ENCODE measurements around the gene BMPR1B.

The BMPR1B gene

GRCh38 chr4:94882756-94883155 is 125.0 kb downstream of the BMPR1B start:
- Histone ChIP-seq H3K4me2 (ENCODE audit: low read length) (no peak overlapping the region), H3K36me3 (ENCODE audit: control insufficient read depth, low read length) (no peaks in the 10 kb centered on the region), H3K9me2 (replicated peaks; ENCODE audit: control insufficient read depth, low read length) (no peaks in the 10 kb centered on the region), H3K4me3 (ENCODE audit: low read length) (no peak overlapping the region), H3K79me2 (ENCODE audit: control insufficient read depth, low read length) (no peaks in the 10 kb centered on the region), H3F3A (ENCODE audit: control insufficient read depth, insufficient read depth) (no peaks in the 10 kb centered on the region), H3K27ac (ENCODE audit: low read depth, low read length) (no peak overlapping the region), H3K27me3 (ENCODE audit: control insufficient read depth, low read length) (no peaks in the 10 kb centered on the region), H4K20me1 (ENCODE audit: control insufficient read depth, insufficient read depth, low read depth, low read length) (no peaks in the 10 kb centered on the region), H3K4me1 (ENCODE audit: control insufficient read depth, low read length) (no peaks in the 10 kb centered on the region), H3K9me3 (ENCODE audit: control insufficient read depth, insufficient read depth, low read length) (no peaks in the 10 kb centered on the region)
- no peak for TF ChIP-seq EZH2phosphoT487 (IDR thresholded peaks at IDR 0.05; ENCODE audit: borderline replicate concordance, low read length)
- TF ChIP-seq, protein P1, sequence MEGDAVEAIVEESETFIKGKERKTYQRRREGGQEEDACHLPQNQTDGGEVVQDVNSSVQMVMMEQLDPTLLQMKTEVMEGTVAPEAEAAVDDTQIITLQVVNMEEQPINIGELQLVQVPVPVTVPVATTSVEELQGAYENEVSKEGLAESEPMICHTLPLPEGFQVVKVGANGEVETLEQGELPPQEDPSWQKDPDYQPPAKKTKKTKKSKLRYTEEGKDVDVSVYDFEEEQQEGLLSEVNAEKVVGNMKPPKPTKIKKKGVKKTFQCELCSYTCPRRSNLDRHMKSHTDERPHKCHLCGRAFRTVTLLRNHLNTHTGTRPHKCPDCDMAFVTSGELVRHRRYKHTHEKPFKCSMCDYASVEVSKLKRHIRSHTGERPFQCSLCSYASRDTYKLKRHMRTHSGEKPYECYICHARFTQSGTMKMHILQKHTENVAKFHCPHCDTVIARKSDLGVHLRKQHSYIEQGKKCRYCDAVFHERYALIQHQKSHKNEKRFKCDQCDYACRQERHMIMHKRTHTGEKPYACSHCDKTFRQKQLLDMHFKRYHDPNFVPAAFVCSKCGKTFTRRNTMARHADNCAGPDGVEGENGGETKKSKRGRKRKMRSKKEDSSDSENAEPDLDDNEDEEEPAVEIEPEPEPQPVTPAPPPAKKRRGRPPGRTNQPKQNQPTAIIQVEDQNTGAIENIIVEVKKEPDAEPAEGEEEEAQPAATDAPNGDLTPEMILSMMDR (IDR thresholded peaks at IDR 0.05; ENCODE audit: low read depth, low read length, poor library complexity, severe bottlenecking) = no peak

DNA sequence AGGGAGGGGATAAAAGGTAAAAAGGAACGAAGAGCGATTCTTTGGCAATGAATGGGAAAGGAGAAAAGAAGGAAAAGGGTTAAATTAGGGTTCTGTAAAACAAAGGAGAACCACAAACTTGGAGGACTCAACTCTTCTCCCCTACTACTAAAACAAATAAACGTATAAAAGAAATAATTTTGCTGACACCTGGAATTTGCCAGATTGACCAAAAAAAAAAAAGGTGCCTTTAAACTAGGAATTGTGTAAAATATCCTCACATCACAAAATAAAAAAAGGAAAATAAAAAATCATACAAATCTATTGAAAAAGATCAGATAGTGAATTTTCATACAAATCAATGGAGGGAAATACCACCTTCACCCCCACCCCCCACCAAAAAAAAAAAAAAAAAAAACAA is 129.3 kb downstream of the BMPR1B start:
- H3K4me1 ChIP-seq (ENCODE audit: control insufficient read depth, low read length) = no peaks in the 10 kb centered on the region
- H3K27ac ChIP-seq (ENCODE audit: low read depth, low read length) = no peak overlapping the region
- no peaks in the 10 kb centered on the region for H3K9me2 ChIP-seq (replicated peaks; ENCODE audit: control insufficient read depth, low read length)
- no peak overlapping the region for H3K4me2 ChIP-seq (ENCODE audit: low read length)
- no peaks in the 10 kb centered on the region for H3K27me3 ChIP-seq (ENCODE audit: control insufficient read depth, low read length)
- no peaks in the 10 kb centered on the region for H3K36me3 ChIP-seq (ENCODE audit: control insufficient read depth, low read length)
- H4K20me1 ChIP-seq (ENCODE audit: control insufficient read depth, insufficient read depth, low read depth, low read length) = no peaks in the 10 kb centered on the region
- H3K4me3 ChIP-seq (ENCODE audit: low read length) = no peak overlapping the region
- no peaks in the 10 kb centered on the region for H3K79me2 ChIP-seq (ENCODE audit: control insufficient read depth, low read length)
- H3K9me3 ChIP-seq (ENCODE audit: control insufficient read depth, insufficient read depth, low read length) = no peaks in the 10 kb centered on the region
- H3F3A ChIP-seq (ENCODE audit: control insufficient read depth, insufficient read depth) = no peaks in the 10 kb centered on the region
- TF ChIP-seq, protein P1 (IDR thresholded peaks at IDR 0.05; ENCODE audit: low read depth, low read length, poor library complexity, severe bottlenecking) = no peak
- no peak for TF ChIP-seq EZH2phosphoT487 (IDR thresholded peaks at IDR 0.05; ENCODE audit: borderline replicate concordance, low read length)

DNA sequence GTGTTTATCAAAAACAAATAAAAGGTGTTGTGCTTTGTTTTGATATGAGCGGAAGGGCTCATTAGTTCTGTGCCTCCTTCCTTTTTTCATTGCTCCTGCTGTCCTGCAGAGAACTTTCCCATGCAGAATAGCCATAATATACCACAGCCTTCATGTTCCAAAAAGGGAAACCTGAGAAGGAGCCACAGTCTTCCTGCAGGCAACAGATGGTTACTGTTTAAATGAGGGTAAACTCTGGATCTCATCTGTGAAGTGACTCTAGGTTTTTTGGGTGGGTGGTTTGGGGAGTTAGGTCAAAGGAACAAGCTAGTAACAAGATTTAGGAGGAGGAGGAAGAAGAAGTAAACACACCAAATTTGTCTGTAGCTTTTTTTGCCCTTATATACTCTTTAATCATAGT is 131.8 kb downstream of the BMPR1B start:
- Histone ChIP-seq H3K4me1 (ENCODE audit: control insufficient read depth, low read length) (no peaks in the 10 kb centered on the region), H4K20me1 (ENCODE audit: control insufficient read depth, insufficient read depth, low read depth, low read length) (no peaks in the 10 kb centered on the region), H3K4me2 (ENCODE audit: low read length) (no peak overlapping the region), H3K27ac (ENCODE audit: low read depth, low read length) (no peak overlapping the region), H3K4me3 (ENCODE audit: low read length) (no peak overlapping the region), H3K9me2 (replicated peaks; ENCODE audit: control insufficient read depth, low read length) (no peaks in the 10 kb centered on the region), H3F3A (ENCODE audit: control insufficient read depth, insufficient read depth) (no peaks in the 10 kb centered on the region), H3K79me2 (ENCODE audit: control insufficient read depth, low read length) (no peaks in the 10 kb centered on the region), H3K36me3 (ENCODE audit: control insufficient read depth, low read length) (no peaks in the 10 kb centered on the region), H3K9me3 (ENCODE audit: control insufficient read depth, insufficient read depth, low read length) (no peaks in the 10 kb centered on the region), H3K27me3 (ENCODE audit: control insufficient read depth, low read length) (no peaks in the 10 kb centered on the region)
- no peak for TF ChIP-seq EZH2phosphoT487 (IDR thresholded peaks at IDR 0.05; ENCODE audit: borderline replicate concordance, low read length)
- TF ChIP-seq, protein P1 (IDR thresholded peaks at IDR 0.05; ENCODE audit: low read depth, low read length, poor library complexity, severe bottlenecking) = no peak

- Histone ChIP-seq H3K9me3 (ENCODE audit: control insufficient read depth, insufficient read depth, low read length) (no peaks in the 10 kb centered on the region), H3K4me1 (ENCODE audit: control insufficient read depth, low read length) (no peaks in the 10 kb centered on the region), H3K79me2 (ENCODE audit: control insufficient read depth, low read length) (no peaks in the 10 kb centered on the region), H3K27me3 (ENCODE audit: control insufficient read depth, low read length) (no peaks in the 10 kb centered on the region), H3K36me3 (ENCODE audit: control insufficient read depth, low read length) (no peaks in the 10 kb centered on the region), H3K27ac (ENCODE audit: low read depth, low read length) (no peak overlapping the region), H4K20me1 (ENCODE audit: control insufficient read depth, insufficient read depth, low read depth, low read length) (no peaks in the 10 kb centered on the region), H3F3A (ENCODE audit: control insufficient read depth, insufficient read depth) (no peaks in the 10 kb centered on the region), H3K9me2 (replicated peaks; ENCODE audit: control insufficient read depth, low read length) (no peaks in the 10 kb centered on the region), H3K4me3 (ENCODE audit: low read length) (no peak overlapping the region), H3K4me2 (ENCODE audit: low read length) (no peak overlapping the region)
- TF ChIP-seq, protein P1 (IDR thresholded peaks at IDR 0.05; ENCODE audit: low read depth, low read length, poor library complexity, severe bottlenecking) = no peak
- TF ChIP-seq EZH2phosphoT487 (IDR thresholded peaks at IDR 0.05; ENCODE audit: borderline replicate concordance, low read length) = no peak
Observed at GRCh38 chr4:94889946-94890345, 132.2 kb downstream of the BMPR1B start.

All from DOHH2 (cell line).